GM12892 (cell line): ENCODE measurements around the gene CIAO1.

Experiments
- POLR2A ChIP-seq: IDR thresholded peaks from 2 replicates; pipeline ENCODE4 v1.6.1; 2011; ENCODE audit warnings: low read depth, low read length, control low read depth
- POLR2AphosphoS5 ChIP-seq: IDR thresholded peaks from 2 replicates; pipeline ENCODE4 v1.6.1; 2011; ENCODE audit warnings: low read depth, low read length, control low read depth
- TAF1 ChIP-seq: IDR thresholded peaks from 2 replicates; pipeline ENCODE4 v1.6.1; 2011; ENCODE audit warnings: low read depth, mild to moderate bottlenecking, control low read depth, low read length, borderline replicate concordance

GRCh38 chr2:96267159-96267971, 1.3 kb downstream of the CIAO1 start:
- TF ChIP-seq POLR2A (no peak), POLR2AphosphoS5 (no peak), TAF1 (no peak)
